NB4 (cell line): Measurements from ENCODE around the gene SORBS1.

ENCODE experiments used
- DNase-seq: peaks from one replicate; pipeline ENCODE4 v3.0.0; 2010; ENCODE audit warnings: low read depth
- H3K4me3 ChIP-seq: one replicate; pipeline ENCODE4 v1.5.1; 2011; ENCODE audit warnings: mild to moderate bottlenecking, low read depth, low read length, moderate library complexity
- CTCF ChIP-seq: IDR thresholded peaks from one replicate; pipeline ENCODE4 v1.5.1; 2012; ENCODE audit warnings: low read depth, low read length
- MYC ChIP-seq: IDR thresholded peaks from 2 replicates; pipeline ENCODE4 v1.6.1; 2011; ENCODE audit warnings: low read depth, low read length
- POLR2A ChIP-seq: IDR thresholded peaks from 2 replicates; pipeline ENCODE4 v1.6.1; 2011; ENCODE audit warnings: mild to moderate bottlenecking; ENCODE audit not compliant: insufficient read length; ENCODE audit errors: extremely low read depth
- TF ChIP-seq, protein P1 (sequence below): IDR thresholded peaks from 2 replicates; pipeline ENCODE4 v1.6.1; 2011; ENCODE audit warnings: low read depth, low read length

SORBS1 gene

DNA sequence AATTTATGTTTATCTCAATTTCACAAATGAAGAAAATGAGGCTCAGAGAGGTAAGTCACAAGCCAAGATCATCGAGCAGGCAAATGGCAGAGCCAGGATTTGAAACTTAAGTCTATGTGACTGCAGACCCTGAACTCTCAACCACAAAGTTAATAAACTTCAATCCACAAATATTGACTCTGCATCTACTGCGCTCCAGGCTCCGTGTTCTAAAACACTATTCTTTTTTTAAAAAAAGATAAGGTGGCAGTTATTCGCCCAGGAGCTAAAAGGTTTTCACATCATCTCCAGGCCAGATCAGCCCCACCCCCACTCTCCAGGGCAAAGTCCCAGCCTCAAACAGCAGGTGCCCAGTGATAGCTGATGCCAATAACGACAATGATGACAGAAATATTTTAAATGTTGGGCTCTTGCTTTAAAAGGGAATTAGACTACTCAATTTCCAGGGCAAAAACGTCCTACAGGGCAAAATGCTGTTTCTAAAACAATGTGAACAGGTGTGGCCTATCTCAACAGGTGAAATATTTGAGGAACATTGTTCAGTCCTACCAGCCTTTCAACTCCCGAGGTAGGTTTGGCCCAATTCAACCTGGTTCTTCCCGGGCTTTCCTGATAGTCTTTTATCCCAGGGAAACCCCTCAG, 85.2 kb downstream of the SORBS1 start:
- no peak overlapping the region for H3K4me3 ChIP-seq
- TF ChIP-seq, protein P1, sequence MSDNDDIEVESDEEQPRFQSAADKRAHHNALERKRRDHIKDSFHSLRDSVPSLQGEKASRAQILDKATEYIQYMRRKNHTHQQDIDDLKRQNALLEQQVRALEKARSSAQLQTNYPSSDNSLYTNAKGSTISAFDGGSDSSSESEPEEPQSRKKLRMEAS, result no peak
- TF ChIP-seq POLR2A (no peak), CTCF (no peak), MYC (no peak)
- DNase-seq, result no peak

GRCh38 chr10:95475003-95475383, 86.2 kb downstream of the SORBS1 start:
- H3K4me3 ChIP-seq, result no peak overlapping the region
- DNase-seq, result no peak
- TF ChIP-seq POLR2A, result no peak
- TF ChIP-seq, protein P1, result no peak
- no peak for TF ChIP-seq CTCF
- TF ChIP-seq MYC, result no peak

DNA sequence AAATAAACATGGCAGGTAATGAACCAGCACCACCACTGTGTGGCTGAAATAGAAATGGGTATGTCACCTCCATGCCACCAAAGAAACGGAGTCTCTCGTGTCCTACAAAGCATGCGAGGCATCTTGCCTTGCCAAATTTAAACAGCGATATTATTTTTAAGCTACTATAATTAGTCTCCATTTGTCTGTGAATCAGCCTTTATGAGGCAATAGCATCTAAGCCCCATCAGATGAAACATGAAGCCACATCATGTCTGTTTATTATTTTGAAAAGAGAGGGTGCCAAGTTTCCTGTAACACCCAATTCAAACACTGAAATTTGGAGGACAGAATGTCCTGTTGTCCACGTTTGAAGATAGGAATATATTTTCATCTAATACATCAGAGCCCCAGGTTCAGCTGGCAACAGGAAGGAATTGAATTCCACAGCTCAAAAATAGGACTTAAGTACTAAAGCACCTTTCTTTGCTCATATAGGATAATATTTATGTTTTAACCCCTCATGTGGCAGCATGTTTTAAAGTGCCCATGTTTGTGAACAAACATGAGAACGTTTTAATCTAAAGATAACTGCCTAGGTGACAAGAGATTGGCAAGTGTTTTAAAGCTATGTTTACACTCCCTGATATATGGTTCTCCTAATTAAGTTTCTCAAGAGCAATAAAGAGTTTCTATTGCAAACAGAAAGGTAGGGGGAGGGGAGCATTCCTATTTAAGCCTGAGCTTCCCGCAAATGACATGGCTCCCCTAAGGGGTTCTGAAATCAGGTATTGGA, 86.8 kb downstream of the SORBS1 start:
- TF ChIP-seq CTCF, result no peak
- no peak overlapping the region for H3K4me3 ChIP-seq
- DNase-seq, result no peak

GRCh38 chr10:95472304-95473088, 88.7 kb downstream of the SORBS1 start:
- no peak overlapping the region for H3K4me3 ChIP-seq
- DNase-seq, result no peak
- TF ChIP-seq POLR2A, result no peak
- no peak for TF ChIP-seq MYC
- TF ChIP-seq, protein P1, result no peak
- TF ChIP-seq CTCF, result no peak

DNA sequence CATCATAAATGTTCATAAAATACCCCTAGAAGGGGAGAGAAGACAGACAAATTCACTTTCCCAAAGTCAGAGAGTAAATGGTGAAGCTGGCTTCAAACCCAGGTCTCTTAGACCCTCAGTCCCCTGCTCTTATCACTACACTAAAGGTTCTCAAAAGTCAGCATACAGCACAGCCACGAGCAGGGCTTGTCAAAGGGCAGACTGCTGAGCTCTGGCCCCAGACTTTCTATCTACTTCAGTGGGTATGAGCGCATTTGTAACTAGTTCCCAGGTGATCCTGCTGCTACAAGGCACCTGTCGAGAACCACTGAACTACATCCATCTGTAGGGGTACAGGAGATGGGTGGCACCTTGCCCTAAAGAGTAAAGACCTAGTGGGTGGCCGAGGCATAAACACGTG, 91.5 kb downstream of the SORBS1 start:
- TF ChIP-seq CTCF (no peak), POLR2A (no peak), MYC (no peak)
- TF ChIP-seq, protein P1, result no peak
- no peak for DNase-seq
- no peak overlapping the region for H3K4me3 ChIP-seq
